ENCODE measurements around the gene CLOCK.

Gene CLOCK

DNA sequence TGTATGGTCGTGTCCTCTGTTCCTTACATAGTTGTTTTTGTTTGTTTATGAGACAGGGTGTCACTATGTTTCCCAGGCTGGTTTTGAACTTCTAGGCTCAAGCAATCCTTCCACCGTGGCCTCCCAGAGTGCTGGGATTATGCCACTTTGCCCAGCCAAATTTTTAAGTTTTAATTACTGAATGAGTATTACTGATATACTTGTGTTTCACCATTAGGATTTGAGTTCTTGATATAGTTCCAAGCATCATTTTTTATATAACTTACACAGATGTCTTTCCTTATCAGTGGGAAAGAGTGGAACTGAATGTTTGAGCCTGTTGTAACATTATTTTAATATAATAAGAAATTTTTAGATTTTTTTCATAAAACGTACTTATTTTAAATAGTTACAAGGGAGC is 130.5 kb downstream of the CLOCK start (continued):
- TF ChIP-seq, protein P1, sequence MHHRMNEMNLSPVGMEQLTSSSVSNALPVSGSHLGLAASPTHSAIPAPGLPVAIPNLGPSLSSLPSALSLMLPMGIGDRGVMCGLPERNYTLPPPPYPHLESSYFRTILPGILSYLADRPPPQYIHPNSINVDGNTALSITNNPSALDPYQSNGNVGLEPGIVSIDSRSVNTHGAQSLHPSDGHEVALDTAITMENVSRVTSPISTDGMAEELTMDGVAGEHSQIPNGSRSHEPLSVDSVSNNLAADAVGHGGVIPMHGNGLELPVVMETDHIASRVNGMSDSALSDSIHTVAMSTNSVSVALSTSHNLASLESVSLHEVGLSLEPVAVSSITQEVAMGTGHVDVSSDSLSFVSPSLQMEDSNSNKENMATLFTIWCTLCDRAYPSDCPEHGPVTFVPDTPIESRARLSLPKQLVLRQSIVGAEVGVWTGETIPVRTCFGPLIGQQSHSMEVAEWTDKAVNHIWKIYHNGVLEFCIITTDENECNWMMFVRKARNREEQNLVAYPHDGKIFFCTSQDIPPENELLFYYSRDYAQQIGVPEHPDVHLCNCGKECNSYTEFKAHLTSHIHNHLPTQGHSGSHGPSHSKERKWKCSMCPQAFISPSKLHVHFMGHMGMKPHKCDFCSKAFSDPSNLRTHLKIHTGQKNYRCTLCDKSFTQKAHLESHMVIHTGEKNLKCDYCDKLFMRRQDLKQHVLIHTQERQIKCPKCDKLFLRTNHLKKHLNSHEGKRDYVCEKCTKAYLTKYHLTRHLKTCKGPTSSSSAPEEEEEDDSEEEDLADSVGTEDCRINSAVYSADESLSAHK (tag by site-specific recombination; IDR thresholded peaks at IDR 0.05) = no peak
- TF ChIP-seq ZNF157 (tag by site-specific recombination; IDR thresholded peaks at IDR 0.05) = no peak
- no peak for TF ChIP-seq ZNF596 (tag by site-specific recombination; IDR thresholded peaks at IDR 0.05)
- TF ChIP-seq ZNF707 (tag by site-specific recombination; IDR thresholded peaks at IDR 0.05) = no peak
- TF ChIP-seq ZNF394 (tag by site-specific recombination; IDR thresholded peaks at IDR 0.05; ENCODE audit: borderline replicate concordance) = no peak
- TF ChIP-seq, protein P2, sequence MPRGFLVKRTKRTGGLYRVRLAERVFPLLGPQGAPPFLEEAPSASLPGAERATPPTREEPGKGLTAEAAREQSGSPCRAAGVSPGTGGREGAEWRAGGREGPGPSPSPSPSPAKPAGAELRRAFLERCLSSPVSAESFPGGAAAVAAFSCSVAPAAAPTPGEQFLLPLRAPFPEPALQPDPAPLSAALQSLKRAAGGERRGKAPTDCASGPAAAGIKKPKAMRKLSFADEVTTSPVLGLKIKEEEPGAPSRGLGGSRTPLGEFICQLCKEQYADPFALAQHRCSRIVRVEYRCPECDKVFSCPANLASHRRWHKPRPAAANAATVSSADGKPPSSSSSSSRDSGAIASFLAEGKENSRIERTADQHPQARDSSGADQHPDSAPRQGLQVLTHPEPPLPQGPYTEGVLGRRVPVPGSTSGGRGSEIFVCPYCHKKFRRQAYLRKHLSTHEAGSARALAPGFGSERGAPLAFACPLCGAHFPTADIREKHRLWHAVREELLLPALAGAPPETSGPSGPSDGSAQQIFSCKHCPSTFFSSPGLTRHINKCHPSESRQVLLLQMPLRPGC (tag by site-specific recombination; IDR thresholded peaks at IDR 0.05) = no peak
- no peak for TF ChIP-seq ATF2 (tag by site-specific recombination; IDR thresholded peaks at IDR 0.05; ENCODE audit: low read depth)
- no peak for TF ChIP-seq WT1 (tag by site-specific recombination; IDR thresholded peaks at IDR 0.05)
- TF ChIP-seq GLI4 (tag by site-specific recombination; IDR thresholded peaks at IDR 0.05) = no peak
- no peak for TF ChIP-seq ZNF426 (tag by site-specific recombination; IDR thresholded peaks at IDR 0.05)

- H3K27ac ChIP-seq (ENCODE audit: extremely low read depth, low read depth, low read length) = no peak overlapping the region
- POLR2A ChIA-PET = no interaction called here
- CTCF ChIA-PET = no interaction called here
- no peaks in the 10 kb centered on the region for H3K9me3 ChIP-seq (ENCODE audit: control insufficient read depth, insufficient read depth, low read depth, low read length)
- peaks cover 7 to 43% of the 10 kb centered on the region in 2 experiments; a peak in 2 of 3 replicates for H3K36me3 ChIP-seq (ENCODE audit: control insufficient read depth in 2 of 2, insufficient read depth in 1 of 2, low read length in 2 of 2)
- 0 out of 2 replicates have a peak, but pooled peaks cover 2% of the 10 kb centered on the region for H3K4me1 ChIP-seq (ENCODE audit: control insufficient read depth, insufficient read depth, low read length)
- no peak overlapping the region for H3K4me3 ChIP-seq (ENCODE audit: low read depth, low read length)
- TF ChIP-seq, protein P3, sequence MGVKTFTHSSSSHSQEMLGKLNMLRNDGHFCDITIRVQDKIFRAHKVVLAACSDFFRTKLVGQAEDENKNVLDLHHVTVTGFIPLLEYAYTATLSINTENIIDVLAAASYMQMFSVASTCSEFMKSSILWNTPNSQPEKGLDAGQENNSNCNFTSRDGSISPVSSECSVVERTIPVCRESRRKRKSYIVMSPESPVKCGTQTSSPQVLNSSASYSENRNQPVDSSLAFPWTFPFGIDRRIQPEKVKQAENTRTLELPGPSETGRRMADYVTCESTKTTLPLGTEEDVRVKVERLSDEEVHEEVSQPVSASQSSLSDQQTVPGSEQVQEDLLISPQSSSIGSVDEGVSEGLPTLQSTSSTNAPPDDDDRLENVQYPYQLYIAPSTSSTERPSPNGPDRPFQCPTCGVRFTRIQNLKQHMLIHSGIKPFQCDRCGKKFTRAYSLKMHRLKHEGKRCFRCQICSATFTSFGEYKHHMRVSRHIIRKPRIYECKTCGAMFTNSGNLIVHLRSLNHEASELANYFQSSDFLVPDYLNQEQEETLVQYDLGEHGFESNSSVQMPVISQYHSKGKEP (tag by site-specific recombination; IDR thresholded peaks at IDR 0.05) = no peak
- TF ChIP-seq, protein P4, sequence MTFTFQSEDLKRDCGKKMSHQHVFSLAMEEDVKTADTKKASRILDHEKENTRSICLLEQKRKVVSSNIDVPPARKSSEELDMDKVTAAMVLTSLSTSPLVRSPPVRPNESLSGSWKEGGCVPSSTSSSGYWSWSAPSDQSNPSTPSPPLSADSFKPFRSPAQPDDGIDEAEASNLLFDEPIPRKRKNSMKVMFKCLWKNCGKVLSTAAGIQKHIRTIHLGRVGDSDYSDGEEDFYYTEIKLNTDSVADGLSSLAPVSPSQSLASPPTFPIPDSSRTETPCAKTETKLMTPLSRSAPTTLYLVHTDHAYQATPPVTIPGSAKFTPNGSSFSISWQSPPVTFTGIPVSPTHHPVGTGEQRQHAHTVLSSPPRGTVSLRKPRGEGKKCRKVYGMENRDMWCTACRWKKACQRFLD (tag by site-specific recombination; IDR thresholded peaks at IDR 0.05) = no peak
- TF ChIP-seq ZNF362 (tag by site-specific recombination; IDR thresholded peaks at IDR 0.05) (no peak), ZNF221 (tag by site-specific recombination; IDR thresholded peaks at IDR 0.05; ENCODE audit: borderline replicate concordance) (no peak), ZFHX2 (tag by site-specific recombination; conservative IDR thresholded peaks at IDR 0.05) (no peak), ZNF560 (tag by site-specific recombination; IDR thresholded peaks at IDR 0.05; ENCODE audit: borderline replicate concordance) (no peak), ZNF16 (tag by site-specific recombination; IDR thresholded peaks at IDR 0.05; ENCODE audit: low read depth) (no peak), KLF7 (tag by site-specific recombination; IDR thresholded peaks at IDR 0.05; ENCODE audit: borderline replicate concordance) (no peak)
- TF ChIP-seq, protein P5, sequence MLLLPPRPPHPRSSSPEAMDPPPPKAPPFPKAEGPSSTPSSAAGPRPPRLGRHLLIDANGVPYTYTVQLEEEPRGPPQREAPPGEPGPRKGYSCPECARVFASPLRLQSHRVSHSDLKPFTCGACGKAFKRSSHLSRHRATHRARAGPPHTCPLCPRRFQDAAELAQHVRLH (tag by site-specific recombination; IDR thresholded peaks at IDR 0.05) = no peak
- TF ChIP-seq, protein P6, sequence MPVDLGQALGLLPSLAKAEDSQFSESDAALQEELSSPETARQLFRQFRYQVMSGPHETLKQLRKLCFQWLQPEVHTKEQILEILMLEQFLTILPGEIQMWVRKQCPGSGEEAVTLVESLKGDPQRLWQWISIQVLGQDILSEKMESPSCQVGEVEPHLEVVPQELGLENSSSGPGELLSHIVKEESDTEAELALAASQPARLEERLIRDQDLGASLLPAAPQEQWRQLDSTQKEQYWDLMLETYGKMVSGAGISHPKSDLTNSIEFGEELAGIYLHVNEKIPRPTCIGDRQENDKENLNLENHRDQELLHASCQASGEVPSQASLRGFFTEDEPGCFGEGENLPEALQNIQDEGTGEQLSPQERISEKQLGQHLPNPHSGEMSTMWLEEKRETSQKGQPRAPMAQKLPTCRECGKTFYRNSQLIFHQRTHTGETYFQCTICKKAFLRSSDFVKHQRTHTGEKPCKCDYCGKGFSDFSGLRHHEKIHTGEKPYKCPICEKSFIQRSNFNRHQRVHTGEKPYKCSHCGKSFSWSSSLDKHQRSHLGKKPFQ (tag by site-specific recombination; IDR thresholded peaks at IDR 0.05) = no peak
- TF ChIP-seq, protein P7, sequence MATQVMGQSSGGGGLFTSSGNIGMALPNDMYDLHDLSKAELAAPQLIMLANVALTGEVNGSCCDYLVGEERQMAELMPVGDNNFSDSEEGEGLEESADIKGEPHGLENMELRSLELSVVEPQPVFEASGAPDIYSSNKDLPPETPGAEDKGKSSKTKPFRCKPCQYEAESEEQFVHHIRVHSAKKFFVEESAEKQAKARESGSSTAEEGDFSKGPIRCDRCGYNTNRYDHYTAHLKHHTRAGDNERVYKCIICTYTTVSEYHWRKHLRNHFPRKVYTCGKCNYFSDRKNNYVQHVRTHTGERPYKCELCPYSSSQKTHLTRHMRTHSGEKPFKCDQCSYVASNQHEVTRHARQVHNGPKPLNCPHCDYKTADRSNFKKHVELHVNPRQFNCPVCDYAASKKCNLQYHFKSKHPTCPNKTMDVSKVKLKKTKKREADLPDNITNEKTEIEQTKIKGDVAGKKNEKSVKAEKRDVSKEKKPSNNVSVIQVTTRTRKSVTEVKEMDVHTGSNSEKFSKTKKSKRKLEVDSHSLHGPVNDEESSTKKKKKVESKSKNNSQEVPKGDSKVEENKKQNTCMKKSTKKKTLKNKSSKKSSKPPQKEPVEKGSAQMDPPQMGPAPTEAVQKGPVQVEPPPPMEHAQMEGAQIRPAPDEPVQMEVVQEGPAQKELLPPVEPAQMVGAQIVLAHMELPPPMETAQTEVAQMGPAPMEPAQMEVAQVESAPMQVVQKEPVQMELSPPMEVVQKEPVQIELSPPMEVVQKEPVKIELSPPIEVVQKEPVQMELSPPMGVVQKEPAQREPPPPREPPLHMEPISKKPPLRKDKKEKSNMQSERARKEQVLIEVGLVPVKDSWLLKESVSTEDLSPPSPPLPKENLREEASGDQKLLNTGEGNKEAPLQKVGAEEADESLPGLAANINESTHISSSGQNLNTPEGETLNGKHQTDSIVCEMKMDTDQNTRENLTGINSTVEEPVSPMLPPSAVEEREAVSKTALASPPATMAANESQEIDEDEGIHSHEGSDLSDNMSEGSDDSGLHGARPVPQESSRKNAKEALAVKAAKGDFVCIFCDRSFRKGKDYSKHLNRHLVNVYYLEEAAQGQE (tag by site-specific recombination; IDR thresholded peaks at IDR 0.05) = no peak
These were observed 135.1 kb downstream of the CLOCK start for GRCh38 chr4:55411621-55412020.

Measured in HEK293 (cell line).